CD4-positive, CD25-positive, alpha-beta regulatory T cell (primary cell): ENCODE results near the gene STK11IP. TPM values are rescaled to one million over a fixed set of nuclear protein-coding genes. Genes with fewer than 3 reads are reported as not detected.
A peak's percentile ranks its signal among the peaks of the same experiment; 100 is the strongest.

Experiments used
- ATAC-seq, 2 donors: fragments of 150-1000 bp; cut with Tn5 transposase; one replicate each; pipeline ENCODE4 v1.10.0; 2021; ENCODE audit warnings: low read depth in 2 of 2, moderate number of reproducible peaks in 2 of 2, moderate library complexity in 1 of 2
- DNase-seq, 3 donors: peaks; one replicate each; pipeline versions ENCODE4 v3.0.0 to v3.0.0-alpha.2; 2012 to 2022; ENCODE audit warnings: mixed read lengths in 1 of 3
- H3K27ac ChIP-seq: one replicate; pipeline ENCODE4 v1.7.0; 2013; ENCODE audit warnings: mild to moderate bottlenecking, low read length; ENCODE audit not compliant: insufficient read depth, poor library complexity, severe bottlenecking
- H3K27me3 ChIP-seq: one replicate; pipeline ENCODE4 v1.7.0; 2013; ENCODE audit warnings: low read length; ENCODE audit not compliant: control insufficient read depth, insufficient read depth
- H3K36me3 ChIP-seq: one replicate; pipeline ENCODE4 v1.7.0; 2013; ENCODE audit warnings: mild to moderate bottlenecking, low read length, moderate library complexity; ENCODE audit not compliant: control insufficient read depth, insufficient read depth
- H3K4me1 ChIP-seq: 2 replicates; pipeline ENCODE4 v1.7.0; 2013; ENCODE audit warnings: mild to moderate bottlenecking, low read length; ENCODE audit not compliant: insufficient read depth, control insufficient read depth, poor library complexity, severe bottlenecking
- H3K4me3 ChIP-seq: one replicate; pipeline ENCODE4 v1.7.0; 2013; ENCODE audit warnings: low read depth, mild to moderate bottlenecking, low read length, moderate library complexity
- H3K9me3 ChIP-seq, 2 experiments: 1 replicate in 1 of 2; 2 replicates in 1 of 2; pipeline ENCODE4 v1.7.0; 2013; ENCODE audit warnings: low read length in 2 of 2, mild to moderate bottlenecking in 1 of 2, moderate library complexity in 1 of 2; ENCODE audit not compliant: control insufficient read depth in 2 of 2
- H3K27ac Mint-ChIP-seq, 3 donors: one replicate each; pipeline ENCODE4 v1.8.0; 2020 to 2022; ENCODE audit warnings: mild to moderate bottlenecking in 3 of 3, mixed read lengths in 3 of 3, moderate library complexity in 2 of 3
- H3K27me3 Mint-ChIP-seq: one replicate; pipeline ENCODE4 v1.8.0; 2022; ENCODE audit warnings: mild to moderate bottlenecking, mixed read lengths
- H3K36me3 Mint-ChIP-seq: one replicate; pipeline ENCODE4 v1.8.0; 2020; ENCODE audit warnings: mixed read lengths
- H3K4me1 Mint-ChIP-seq, 4 donors: one replicate each; pipeline ENCODE4 v1.8.0; 2020 to 2022; ENCODE audit warnings: mixed read lengths in 4 of 4, mild to moderate bottlenecking in 1 of 4
- H3K4me3 Mint-ChIP-seq, 4 donors: one replicate each; pipeline ENCODE4 v1.8.0; 2020 to 2022; ENCODE audit warnings: mild to moderate bottlenecking in 4 of 4, mixed read lengths in 4 of 4, moderate library complexity in 3 of 4
- H3K9me3 Mint-ChIP-seq, 7 donors: one replicate each; pipeline ENCODE4 v1.8.0; 2020 to 2022; ENCODE audit warnings: mixed read lengths in 7 of 7, mild to moderate bottlenecking in 3 of 7, moderate library complexity in 2 of 7
- polyA plus RNA-seq, 4 donors: library from polyadenylated mRNA; unstranded; fragments of 300-500 nt; fragmentation: Illumina TruSeq; gene quantifications; one replicate each; pipeline ENCODE4 v1.2.3, GENCODE V29; 2021
- total RNA-seq: library from RNA; stranded (reverse); gene quantifications from one replicate; pipeline ENCODE4 v1.2.3, GENCODE V29; 2022

STK11IP gene
- total and polyA plus RNA-seq, 5 donors from 2014 or later: 6.8 to 45.7 (median 8.7) TPM

GRCh38 chr2:219618733-219619122 lies 21.1 kb downstream of the STK11IP start:
- no peak for DNase-seq
- Mint-ChIP-seq H3K27ac (no peak overlapping the region), H3K36me3 (peaks cover 11% of the 10 kb centered on the region), H3K9me3 (no peaks in the 10 kb centered on the region), H3K4me3 (no peak overlapping the region), H3K4me1 (peaks cover 0 to 3% (median 0%) of the 10 kb centered on the region in 4 donors), H3K27me3 (peaks cover 14% of the 10 kb centered on the region)
- ATAC-seq: no peak
- Histone ChIP-seq H3K27me3 (peaks cover 5% of the 10 kb centered on the region), H3K27ac (no peak overlapping the region), H3K4me1 (no peaks in the 10 kb centered on the region), H3K36me3 (peaks cover 8% of the 10 kb centered on the region), H3K9me3 (no peaks in the 10 kb centered on the region), H3K4me3 (no peak overlapping the region)

GRCh38 chr2:219619235-219619634 lies 21.6 kb downstream of the STK11IP start:
- peaks cover 14% of the 10 kb centered on the region for H3K27me3 Mint-ChIP-seq
- no peak overlapping the region for H3K4me3 ChIP-seq
- no peak overlapping the region for H3K4me3 Mint-ChIP-seq
- H3K36me3 Mint-ChIP-seq: peaks cover 10% of the 10 kb centered on the region
- H3K27me3 ChIP-seq: peaks cover 5% of the 10 kb centered on the region
- DNase-seq: no peak
- no peak overlapping the region for H3K27ac Mint-ChIP-seq
- peaks cover 8% of the 10 kb centered on the region for H3K36me3 ChIP-seq
- H3K9me3 Mint-ChIP-seq: no peaks in the 10 kb centered on the region
- H3K4me1 ChIP-seq: no peaks in the 10 kb centered on the region
- H3K4me1 Mint-ChIP-seq: peaks cover 0 to 3% (median 0%) of the 10 kb centered on the region in 4 donors
- no peak for ATAC-seq
- H3K9me3 ChIP-seq: no peaks in the 10 kb centered on the region
- no peak overlapping the region for H3K27ac ChIP-seq

GRCh38 chr2:219620546-219620945 lies 22.9 kb downstream of the STK11IP start:
- H3K4me1 ChIP-seq: no peaks in the 10 kb centered on the region
- DNase-seq: no peak
- peaks cover 4% of the 10 kb centered on the region for H3K36me3 ChIP-seq
- H3K9me3 ChIP-seq: no peaks in the 10 kb centered on the region
- H3K9me3 Mint-ChIP-seq: no peaks in the 10 kb centered on the region
- peaks cover 25% of the 10 kb centered on the region for H3K27me3 Mint-ChIP-seq
- H3K4me1 Mint-ChIP-seq: no peaks in the 10 kb centered on the region
- peaks cover 6% of the 10 kb centered on the region for H3K27me3 ChIP-seq
- H3K27ac ChIP-seq: no peak overlapping the region
- H3K4me3 ChIP-seq: no peak overlapping the region
- no peak overlapping the region for H3K27ac Mint-ChIP-seq
- no peaks in the 10 kb centered on the region for H3K36me3 Mint-ChIP-seq
- no peak for ATAC-seq
- no peak overlapping the region for H3K4me3 Mint-ChIP-seq

- Mint-ChIP-seq H3K27ac (peak overlapping the region in 1 of 3 donors; percentile 65), H3K4me1 (peaks cover 0 to 5% (median 0%) of the 10 kb centered on the region in 4 donors), H3K27me3 (peaks cover 35% of the 10 kb centered on the region), H3K4me3 (no peak overlapping the region), H3K36me3 (peaks cover 3% of the 10 kb centered on the region), H3K9me3 (no peaks in the 10 kb centered on the region)
- no peaks in the 10 kb centered on the region for H3K9me3 ChIP-seq
- peaks cover 11% of the 10 kb centered on the region for H3K27me3 ChIP-seq
- H3K27ac ChIP-seq: no peak overlapping the region
- H3K4me3 ChIP-seq: no peak overlapping the region
- DNase-seq: no peak
- H3K4me1 ChIP-seq: no peaks in the 10 kb centered on the region
- no peaks in the 10 kb centered on the region for H3K36me3 ChIP-seq
- no peak for ATAC-seq
These were observed 24.3 kb downstream of the STK11IP start for GRCh38 chr2:219621935-219622334.

GRCh38 chr2:219622472-219622871 lies 24.8 kb downstream of the STK11IP start:
- no peak overlapping the region for H3K4me3 ChIP-seq
- no peak for DNase-seq
- Mint-ChIP-seq H3K27me3 (peaks cover 38% of the 10 kb centered on the region), H3K36me3 (peaks cover 4% of the 10 kb centered on the region), H3K27ac (no peak overlapping the region), H3K9me3 (no peaks in the 10 kb centered on the region), H3K4me3 (no peak overlapping the region), H3K4me1 (peaks cover 0 to 7% (median 0%) of the 10 kb centered on the region in 4 donors)
- no peak overlapping the region for H3K27ac ChIP-seq
- no peaks in the 10 kb centered on the region for H3K4me1 ChIP-seq
- no peaks in the 10 kb centered on the region for H3K9me3 ChIP-seq
- H3K36me3 ChIP-seq: no peaks in the 10 kb centered on the region
- no peak for ATAC-seq
- peaks cover 12% of the 10 kb centered on the region for H3K27me3 ChIP-seq

- ATAC-seq (no peak), DNase-seq (no peak)
- Mint-ChIP-seq H3K27ac (no peak overlapping the region), H3K27me3 (peaks cover 38% of the 10 kb centered on the region), H3K4me1 (peaks cover 0 to 7% (median 0%) of the 10 kb centered on the region in 4 donors), H3K36me3 (peaks cover 4% of the 10 kb centered on the region), H3K9me3 (no peaks in the 10 kb centered on the region), H3K4me3 (no peak overlapping the region)
- Histone ChIP-seq H3K4me3 (no peak overlapping the region), H3K9me3 (no peaks in the 10 kb centered on the region), H3K4me1 (peaks cover 5% of the 10 kb centered on the region), H3K27ac (no peak overlapping the region), H3K27me3 (peaks cover 12% of the 10 kb centered on the region), H3K36me3 (no peaks in the 10 kb centered on the region)
These were observed 26.9 kb downstream of the STK11IP start for GRCh38 chr2:219624565-219624964.

GRCh38 chr2:219625179-219625578 lies 27.5 kb downstream of the STK11IP start:
- H3K36me3 ChIP-seq: no peaks in the 10 kb centered on the region
- peaks cover 0 to 7% (median 0%) of the 10 kb centered on the region in 4 donors for H3K4me1 Mint-ChIP-seq
- ATAC-seq (no peak), DNase-seq (no peak)
- H3K27ac Mint-ChIP-seq: no peak overlapping the region
- peaks cover 5% of the 10 kb centered on the region for H3K4me1 ChIP-seq
- H3K4me3 ChIP-seq: no peak overlapping the region
- peaks cover 4% of the 10 kb centered on the region for H3K36me3 Mint-ChIP-seq
- H3K9me3 Mint-ChIP-seq: no peaks in the 10 kb centered on the region
- no peaks in the 10 kb centered on the region for H3K9me3 ChIP-seq
- peaks cover 12% of the 10 kb centered on the region for H3K27me3 ChIP-seq
- H3K4me3 Mint-ChIP-seq: no peak overlapping the region
- no peak overlapping the region for H3K27ac ChIP-seq
- peaks cover 38% of the 10 kb centered on the region for H3K27me3 Mint-ChIP-seq

- Histone ChIP-seq H3K9me3 (no peaks in the 10 kb centered on the region), H3K27ac (no peak overlapping the region), H3K4me1 (peaks cover 5% of the 10 kb centered on the region), H3K27me3 (peaks cover 12% of the 10 kb centered on the region), H3K36me3 (no peaks in the 10 kb centered on the region), H3K4me3 (no peak overlapping the region)
- no peak overlapping the region for H3K27ac Mint-ChIP-seq
- H3K36me3 Mint-ChIP-seq: peaks cover 4% of the 10 kb centered on the region
- DNase-seq: no peak
- ATAC-seq: no peak
- H3K4me1 Mint-ChIP-seq: peaks cover 0 to 7% (median 0%) of the 10 kb centered on the region in 4 donors
- peak overlapping the region in 3 of 4 donors; percentile 72 to 74 (median 74) for H3K4me3 Mint-ChIP-seq
- peaks cover 33% of the 10 kb centered on the region for H3K27me3 Mint-ChIP-seq
- no peaks in the 10 kb centered on the region for H3K9me3 Mint-ChIP-seq
These were observed 28.9 kb downstream of the STK11IP start for GRCh38 chr2:219626540-219626939.
